Spleen (tissue), 7 donors: ENCODE data around the gene JAZF1.

Source experiments
- POLR2A ChIP-seq, 3 donors: fragments of 450-650 bp; IDR thresholded peaks; one replicate each; pipeline ENCODE4 v1.5.1; 2017; ENCODE audit warnings: antibody characterized with exemption in 3 of 3, mild to moderate bottlenecking in 1 of 3
- POLR2AphosphoS5 ChIP-seq, 3 donors: sonication (generic); formaldehyde crosslinking; IDR thresholded peaks; one replicate each; pipeline ENCODE4 v1.5.1; 2017; ENCODE audit warnings: antibody characterized with exemption in 3 of 3
- TF ChIP-seq, protein P1 (sequence below), 11 experiments: fragments of 200-600 bp in 7 of 11; fragments of 450-650 bp in 4 of 11; sonication (generic) in 4 of 11; IDR thresholded peaks in 8 of 11; conservative IDR thresholded peaks in 3 of 11; 1 replicate in 7 of 11; 2 replicates in 4 of 11; pipeline versions ENCODE4 v1.4.0 to v1.8.0; 2016 to 2021; ENCODE audit warnings: antibody characterized with exemption in 11 of 11, inconsistent platforms in 4 of 11, mild to moderate bottlenecking in 1 of 11
- donor health status: DM: no; HTN: no; CAD: no; lungs with moderate emphysema.
- donor health status: DM: no; HTN: no; CAD: no.
- donor health status: DM: no; HTN: no; CAD: no.

DNA sequence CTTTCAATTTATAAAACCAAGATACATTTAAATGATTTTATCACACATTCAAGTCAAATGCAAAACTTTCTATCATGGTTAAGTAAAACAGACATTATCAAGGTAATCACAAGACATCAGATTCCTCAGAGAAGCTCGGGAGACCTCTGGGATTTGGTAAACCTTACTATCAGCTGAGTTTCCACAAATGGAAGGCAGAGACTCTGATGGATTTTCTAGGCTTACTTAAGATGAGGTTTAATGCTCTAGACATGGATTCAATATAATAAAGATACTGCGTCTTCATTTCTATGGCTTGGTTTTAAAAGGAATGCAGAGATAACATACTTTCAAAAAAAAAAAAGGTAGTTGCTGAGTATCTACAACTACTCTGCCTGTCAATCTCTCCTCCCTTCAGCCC, 171.7 kb downstream of the JAZF1 start:
- TF ChIP-seq, protein P1, sequence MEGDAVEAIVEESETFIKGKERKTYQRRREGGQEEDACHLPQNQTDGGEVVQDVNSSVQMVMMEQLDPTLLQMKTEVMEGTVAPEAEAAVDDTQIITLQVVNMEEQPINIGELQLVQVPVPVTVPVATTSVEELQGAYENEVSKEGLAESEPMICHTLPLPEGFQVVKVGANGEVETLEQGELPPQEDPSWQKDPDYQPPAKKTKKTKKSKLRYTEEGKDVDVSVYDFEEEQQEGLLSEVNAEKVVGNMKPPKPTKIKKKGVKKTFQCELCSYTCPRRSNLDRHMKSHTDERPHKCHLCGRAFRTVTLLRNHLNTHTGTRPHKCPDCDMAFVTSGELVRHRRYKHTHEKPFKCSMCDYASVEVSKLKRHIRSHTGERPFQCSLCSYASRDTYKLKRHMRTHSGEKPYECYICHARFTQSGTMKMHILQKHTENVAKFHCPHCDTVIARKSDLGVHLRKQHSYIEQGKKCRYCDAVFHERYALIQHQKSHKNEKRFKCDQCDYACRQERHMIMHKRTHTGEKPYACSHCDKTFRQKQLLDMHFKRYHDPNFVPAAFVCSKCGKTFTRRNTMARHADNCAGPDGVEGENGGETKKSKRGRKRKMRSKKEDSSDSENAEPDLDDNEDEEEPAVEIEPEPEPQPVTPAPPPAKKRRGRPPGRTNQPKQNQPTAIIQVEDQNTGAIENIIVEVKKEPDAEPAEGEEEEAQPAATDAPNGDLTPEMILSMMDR (IDR thresholded peaks at IDR 0.05 in 8 of 11, conservative IDR thresholded peaks at IDR 0.05 in 3 of 11): no peak
- TF ChIP-seq POLR2A (IDR thresholded peaks at IDR 0.05): no peak
- TF ChIP-seq POLR2AphosphoS5 (IDR thresholded peaks at IDR 0.05): no peak
